PC-9 (cell line): ENCODE measurements around the gene BUB1B. TPM values are rescaled to one million over a fixed set of nuclear protein-coding genes. Genes with fewer than 3 reads are reported as not detected.

Experiments used
- BruUV-seq: library from RNA; stranded (reverse); fragments of 400-500 nt; replicated peaks from 2 replicates; lab custom pipeline; 2021; lab: Mats Ljungman, UMichigan
- CTCF ChIA-PET: fragments of 300-600 bp; sonication (Branson Sonifier 250); formaldehyde crosslinking; loops from one replicate; lab custom pipeline; 2022; ENCODE audit warnings: antibody characterized with exemption; lab: Charles Lee
- POLR2A ChIA-PET: fragments of 300-600 bp; sonication (Branson Sonifier 250); formaldehyde crosslinking; loops from one replicate; lab custom pipeline; 2022; ENCODE audit warnings: antibody characterized with exemption; ENCODE audit not compliant: unreplicated experiment; lab: Charles Lee
- DNase-seq, 2 experiments: peaks; one replicate each; pipeline versions ENCODE4 v3.0.0 to v3.0.0-alpha.2; 2015 to 2022; ENCODE audit warnings: mixed read lengths in 1 of 2
- H2AFZ ChIP-seq: fragments of 200-600 bp; sonication (generic); 2 replicates; pipeline ENCODE4 v1.8.1; 2017; ENCODE audit warnings: antibody characterized with exemption
- H3F3A ChIP-seq: fragments of 200-600 bp; sonication (generic); 2 replicates; pipeline ENCODE4 v1.8.1; 2017; ENCODE audit warnings: antibody characterized with exemption, mild to moderate bottlenecking, low read depth; ENCODE audit not compliant: insufficient read depth
- H3K27ac ChIP-seq: fragments of 200-600 bp; sonication (generic); 2 replicates; pipeline ENCODE4 v1.6.1; 2016; ENCODE audit warnings: mixed run types
- H3K27me3 ChIP-seq: fragments of 200-600 bp; sonication (generic); 2 replicates; pipeline ENCODE4 v1.6.1; 2016; ENCODE audit warnings: low read depth, mixed run types; ENCODE audit not compliant: insufficient read depth
- H3K36me3 ChIP-seq: fragments of 200-600 bp; sonication (generic); 2 replicates; pipeline ENCODE4 v1.6.1; 2016; ENCODE audit warnings: low read depth, mixed run types
- H3K4me1 ChIP-seq: fragments of 200-600 bp; sonication (generic); replicated peaks from 2 replicates; pipeline ENCODE4 v1.6.1; 2016; ENCODE audit warnings: mixed run types; ENCODE audit not compliant: insufficient read depth
- H3K4me2 ChIP-seq: fragments of 200-600 bp; sonication (generic); 2 replicates; pipeline ENCODE4 v1.6.1; 2017; ENCODE audit warnings: mixed run types
- H3K4me3 ChIP-seq: fragments of 200-600 bp; sonication (generic); 2 replicates; pipeline ENCODE4 v1.6.1; 2016; ENCODE audit warnings: mixed run types
- H3K79me2 ChIP-seq: fragments of 200-600 bp; sonication (generic); 2 replicates; pipeline ENCODE4 v1.6.1; 2017; ENCODE audit warnings: low read depth, mixed run types
- H3K9me2 ChIP-seq: fragments of 200-600 bp; sonication (generic); 2 replicates; pipeline ENCODE4 v1.8.1; 2017; ENCODE audit warnings: mild to moderate bottlenecking; ENCODE audit not compliant: insufficient read depth
- H3K9me3 ChIP-seq: fragments of 200-600 bp; sonication (generic); 2 replicates; pipeline ENCODE4 v1.8.1; 2016; ENCODE audit warnings: low read depth; ENCODE audit not compliant: insufficient read depth
- H4K20me1 ChIP-seq: fragments of 200-600 bp; sonication (generic); 2 replicates; pipeline ENCODE4 v1.8.1; 2017; ENCODE audit not compliant: insufficient read depth
- CTCF ChIP-seq: fragments of 200-600 bp; sonication (generic); conservative IDR thresholded peaks from 2 replicates; pipeline ENCODE4 v1.6.1; 2017; ENCODE audit warnings: mixed run types, antibody characterized with exemption, mild to moderate bottlenecking, moderate library complexity
- EZH2 ChIP-seq: fragments of 200-600 bp; sonication (generic); IDR thresholded peaks from 2 replicates; pipeline ENCODE4 v1.8.0; 2017; ENCODE audit warnings: antibody characterized with exemption, low read depth
- intact Hi-C: fragments of 100-400 bp; cut with micrococcal nuclease; formaldehyde crosslinking; loops from one replicate; pipeline ENCODE4 v1.10.0; 2022; ENCODE audit not compliant: unreplicated experiment
- total RNA-seq: library from RNA; stranded (reverse); gene quantifications from 2 replicates; pipeline ENCODE4 v1.2.3, GENCODE V29; 2021

Gene BUB1B
- total RNA-seq, 1 experiment from 2014 or later = 75.3 TPM

- Histone ChIP-seq H3K79me2 (no peaks in the 10 kb centered on the region), H3K27me3 (no peaks in the 10 kb centered on the region), H3K4me2 (no peak overlapping the region), H3K4me3 (no peak overlapping the region), H3K36me3 (no peaks in the 10 kb centered on the region), H3K27ac (no peak overlapping the region), H4K20me1 (no peaks in the 10 kb centered on the region), H3K4me1 (peaks cover 16% of the 10 kb centered on the region), H3F3A (no peaks in the 10 kb centered on the region), H3K9me2 (no peaks in the 10 kb centered on the region), H3K9me3 (no peaks in the 10 kb centered on the region), H2AFZ (no peak overlapping the region)
- TF ChIP-seq EZH2 (no peak), CTCF (no peak)
- POLR2A ChIA-PET = no interaction called here
- intact Hi-C loops = no loop called here
- no peak for DNase-seq
- CTCF ChIA-PET = no interaction called here
- no TSS peak for BruUV-seq
Observed at GRCh38 chr15:40125950-40126349, 34.9 kb upstream of the BUB1B start.

- no peaks in the 10 kb centered on the region for H3K79me2 ChIP-seq
- no peaks in the 10 kb centered on the region for H3K36me3 ChIP-seq
- H3K9me3 ChIP-seq = no peaks in the 10 kb centered on the region
- intact Hi-C loops = no loop called here
- ChIA-PET CTCF (interaction anchor here (0.6 kb wide), 1 partner anchor 153 kb away, joined by 5 read pairs; no protein-coding TSS in a partner anchor), POLR2A (no interaction called here)
- no TSS peak for BruUV-seq
- H3K9me2 ChIP-seq = no peaks in the 10 kb centered on the region
- H3F3A ChIP-seq = no peaks in the 10 kb centered on the region
- no peak for DNase-seq
- H4K20me1 ChIP-seq = no peaks in the 10 kb centered on the region
- TF ChIP-seq CTCF (no peak), EZH2 (no peak)
- no peak overlapping the region for H3K27ac ChIP-seq
- H3K4me2 ChIP-seq = no peak overlapping the region
- no peaks in the 10 kb centered on the region for H3K27me3 ChIP-seq
- H2AFZ ChIP-seq = no peak overlapping the region
- H3K4me1 ChIP-seq = peaks cover 16% of the 10 kb centered on the region
- no peak overlapping the region for H3K4me3 ChIP-seq
Observed at GRCh38 chr15:40128766-40129660, 31.9 kb upstream of the BUB1B start.

- intact Hi-C loops = no loop called here
Observed at GRCh38 chr15:40130118-40130517, 30.8 kb upstream of the BUB1B start.

More at GRCh38 chr15:40130118-40130517, 30.8 kb upstream of the BUB1B start:
- Histone ChIP-seq H3K4me1 (peaks cover 6% of the 10 kb centered on the region), H3K36me3 (no peaks in the 10 kb centered on the region), H3K27ac (no peak overlapping the region), H3K79me2 (no peaks in the 10 kb centered on the region), H3K27me3 (no peaks in the 10 kb centered on the region), H2AFZ (no peak overlapping the region), H3K9me2 (no peaks in the 10 kb centered on the region), H3F3A (no peaks in the 10 kb centered on the region), H4K20me1 (no peaks in the 10 kb centered on the region), H3K4me3 (no peak overlapping the region), H3K4me2 (no peak overlapping the region), H3K9me3 (no peaks in the 10 kb centered on the region)
- no peak for DNase-seq
- TF ChIP-seq CTCF (no peak), EZH2 (no peak)
- POLR2A ChIA-PET = interaction anchor here (0.7 kb wide), 1 partner anchor 14 kb away, joined by 3 read pairs; no protein-coding TSS in a partner anchor
- no TSS peak for BruUV-seq
- CTCF ChIA-PET = no interaction called here
